ENCODE results near the gene PCYT2.
"Not testable (repeated sequence)": the region's sequence is repeated elsewhere in the genome, so short reads cannot be mapped to it uniquely, and the experiment has no call there.

The PCYT2 gene

GRCh38 chr17:81911277-81911961 lies at the start of gene PCYT2:
PCYT2 (minus strand) TSS chr17:81911399; CDS start chr17:81911355, 44 bp downstream.
- peak; percentile 62 for DNase-seq

- DNase-seq: no peak
Observed at GRCh38 chr17:81960130-81960958, 49.1 kb upstream of the PCYT2 start.

- peak; percentile 28 for DNase-seq
Observed at GRCh38 chr17:81959362-81960129, 48.3 kb upstream of the PCYT2 start.

GRCh38 chr17:81958633-81959342 lies 47.6 kb upstream of the PCYT2 start:
- DNase-seq: no peak

- DNase-seq: no peak
Observed at GRCh38 chr17:81957691-81958432, 46.7 kb upstream of the PCYT2 start.

GRCh38 chr17:81956607-81957589 lies 45.7 kb upstream of the PCYT2 start:
- no peak for DNase-seq

GRCh38 chr17:81955756-81956544 lies 44.8 kb upstream of the PCYT2 start:
- DNase-seq: no peak

GRCh38 chr17:81955058-81955681 lies 44.0 kb upstream of the PCYT2 start:
- DNase-seq: no peak

GRCh38 chr17:81954131-81955057 lies 43.2 kb upstream of the PCYT2 start:
- DNase-seq: no peak

- DNase-seq: not testable (repeated sequence)
Observed at GRCh38 chr17:81953443-81953842, 42.2 kb upstream of the PCYT2 start.

- DNase-seq: no peak
Observed at GRCh38 chr17:81952792-81953228, 41.6 kb upstream of the PCYT2 start.

GRCh38 chr17:81951785-81952684 lies 40.8 kb upstream of the PCYT2 start:
- DNase-seq: no peak

- DNase-seq: no peak
Observed at GRCh38 chr17:81950501-81950900, 39.3 kb upstream of the PCYT2 start.

GRCh38 chr17:81948635-81949378 lies 37.6 kb upstream of the PCYT2 start:
- DNase-seq: no peak

GRCh38 chr17:81947189-81947588 lies 36.0 kb upstream of the PCYT2 start, which contains the start of gene MYADML2:
MYADML2 (minus strand) TSS chr17:81947233; CDS start chr17:81941741, 5,492 bp downstream.
- no peak for DNase-seq

GRCh38 chr17:81944858-81945257 lies 33.7 kb upstream of the PCYT2 start:
- DNase-seq: no peak
